GM19452 (cell line): Measurements from ENCODE around the gene SVEP1.
"Not testable (repeated sequence)": the region's sequence is repeated elsewhere in the genome, so short reads cannot be mapped to it uniquely, and the experiment has no call there.

Experiments
- ATAC-seq: cut with Tn5 transposase; IDR thresholded peaks from one replicate; pipeline ENCODE4 v1.9.1; 2021; ENCODE audit not compliant: unreplicated experiment

The SVEP1 gene

GRCh38 chr9:110579034-110579861 lies at the start of gene SVEP1:
Gene SVEP1, minus strand, starts transcription at chr9:110579741. Its CDS starts 198 bp downstream, at chr9:110579543.
- ATAC-seq = no peak

- ATAC-seq = peak; percentile 99
Observed at GRCh38 chr9:110626101-110626829, 46.7 kb upstream of the SVEP1 start.

- no peak for ATAC-seq
Observed at GRCh38 chr9:110623462-110624025, 44.0 kb upstream of the SVEP1 start.

GRCh38 chr9:110622368-110622767 lies 42.8 kb upstream of the SVEP1 start:
- ATAC-seq = no peak

- no peak for ATAC-seq
Observed at GRCh38 chr9:110620726-110621125, 41.2 kb upstream of the SVEP1 start.

- ATAC-seq = no peak
Observed at GRCh38 chr9:110619831-110620230, 40.3 kb upstream of the SVEP1 start.

GRCh38 chr9:110615498-110615897 lies 36.0 kb upstream of the SVEP1 start:
- ATAC-seq = no peak

GRCh38 chr9:110614576-110614975 lies 35.0 kb upstream of the SVEP1 start:
- ATAC-seq = not testable (repeated sequence)

- ATAC-seq = no peak
Observed at GRCh38 chr9:110606179-110606790, 26.7 kb upstream of the SVEP1 start.

- ATAC-seq = no peak
Observed at GRCh38 chr9:110605565-110605964, 26.0 kb upstream of the SVEP1 start.

- no peak for ATAC-seq
Observed at GRCh38 chr9:110604171-110604601, 24.6 kb upstream of the SVEP1 start.

- no peak for ATAC-seq
Observed at GRCh38 chr9:110602281-110602680, 22.7 kb upstream of the SVEP1 start.

- ATAC-seq = no peak
Observed at GRCh38 chr9:110601098-110601497, 21.6 kb upstream of the SVEP1 start.

- no peak for ATAC-seq
Observed at GRCh38 chr9:110599468-110599867, 19.9 kb upstream of the SVEP1 start.

GRCh38 chr9:110592044-110592830 lies 12.7 kb upstream of the SVEP1 start:
- no peak for ATAC-seq

GRCh38 chr9:110591526-110591925 lies 12.0 kb upstream of the SVEP1 start:
- ATAC-seq = no peak

GRCh38 chr9:110590816-110591215 lies 11.3 kb upstream of the SVEP1 start:
- no peak for ATAC-seq

- ATAC-seq = no peak
Observed at GRCh38 chr9:110588296-110588695, 8.8 kb upstream of the SVEP1 start.

- no peak for ATAC-seq
Observed at GRCh38 chr9:110583237-110583636, 3.7 kb upstream of the SVEP1 start.

GRCh38 chr9:110582156-110582555 lies 2.6 kb upstream of the SVEP1 start:
- ATAC-seq = no peak

- ATAC-seq = no peak
Observed at GRCh38 chr9:110580850-110581249, 1.3 kb upstream of the SVEP1 start.
